GM08714 (cell line): ENCODE data around the gene CFAP92.
A peak's percentile ranks its signal among the peaks of the same experiment; 100 is the strongest.

ENCODE experiments used
- H3K4me3 ChIP-seq: fragments of 200-500 bp; sonication (Bioruptor generic); 2 replicates; pipeline ENCODE4 v1.5.1; 2014; ENCODE audit warnings: mild to moderate bottlenecking, low read length, inconsistent platforms
- ZNF274 ChIP-seq: IDR thresholded peaks from 2 replicates; pipeline ENCODE4 v1.6.1; 2012; ENCODE audit warnings: mild to moderate bottlenecking, low read depth, low read length

CFAP92 gene

GRCh38 chr3:129031476-129032215 is 37.8 kb upstream of the CFAP92 start:
- no peak for TF ChIP-seq ZNF274
- H3K4me3 ChIP-seq, result no peak overlapping the region

GRCh38 chr3:129030611-129031010 is 36.7 kb upstream of the CFAP92 start:
- H3K4me3 ChIP-seq, result no peak overlapping the region
- TF ChIP-seq ZNF274, result no peak

GRCh38 chr3:129028866-129029265 is 35.0 kb upstream of the CFAP92 start:
- TF ChIP-seq ZNF274, result no peak
- H3K4me3 ChIP-seq, result no peak overlapping the region

- H3K4me3 ChIP-seq, result peak overlapping the region; percentile 55; the same call in 1 of the 2 replicates
- TF ChIP-seq ZNF274, result no peak
Observed at GRCh38 chr3:129027544-129027880, 33.6 kb upstream of the CFAP92 start.

- no peak for TF ChIP-seq ZNF274
- H3K4me3 ChIP-seq, result peak overlapping the region; percentile 55; the same call in 1 of the 2 replicates
Observed at GRCh38 chr3:129026728-129027543, 33.1 kb upstream of the CFAP92 start.

GRCh38 chr3:129025691-129026435 is 32.0 kb upstream of the CFAP92 start:
- no peak for TF ChIP-seq ZNF274
- H3K4me3 ChIP-seq, result no peak overlapping the region

- no peak overlapping the region for H3K4me3 ChIP-seq
Observed at GRCh38 chr3:129025108-129025507, 31.2 kb upstream of the CFAP92 start.

GRCh38 chr3:129023909-129024308 is 30.0 kb upstream of the CFAP92 start:
- H3K4me3 ChIP-seq, result no peak overlapping the region
- TF ChIP-seq ZNF274, result no peak

More at GRCh38 chr3:129025108-129025507, 31.2 kb upstream of the CFAP92 start:
- no peak for TF ChIP-seq ZNF274

- no peak overlapping the region for H3K4me3 ChIP-seq
- no peak for TF ChIP-seq ZNF274
Observed at GRCh38 chr3:129023008-129023358, 29.1 kb upstream of the CFAP92 start.

GRCh38 chr3:129022114-129023007 is 28.5 kb upstream of the CFAP92 start:
- H3K4me3 ChIP-seq, result no peak overlapping the region
- TF ChIP-seq ZNF274, result no peak

- H3K4me3 ChIP-seq, result no peak overlapping the region
- no peak for TF ChIP-seq ZNF274
Observed at GRCh38 chr3:129021140-129021551, 27.3 kb upstream of the CFAP92 start.

GRCh38 chr3:129020691-129021090 is 26.8 kb upstream of the CFAP92 start:
- TF ChIP-seq ZNF274, result no peak
- H3K4me3 ChIP-seq, result no peak overlapping the region

GRCh38 chr3:129019266-129019665 is 25.4 kb upstream of the CFAP92 start:
- no peak overlapping the region for H3K4me3 ChIP-seq
- TF ChIP-seq ZNF274, result no peak

GRCh38 chr3:129018751-129019150 is 24.9 kb upstream of the CFAP92 start:
- TF ChIP-seq ZNF274, result no peak
- no peak overlapping the region for H3K4me3 ChIP-seq
